Type B pancreatic cell (in vitro differentiated cells): ENCODE measurements around the gene RGS1. TPM values are rescaled to one million over a fixed set of nuclear protein-coding genes. Genes with fewer than 3 reads are reported as not detected.

Experiments used
- DNase-seq: peaks from one replicate; pipeline ENCODE4 v3.0.0; 2021; ENCODE audit warnings: mixed read lengths; ENCODE audit not compliant: unreplicated experiment; ENCODE audit errors: extremely low spot score
- H3K27ac Mint-ChIP-seq: 2 replicates; pipeline ENCODE4 v1.8.0; 2021; ENCODE audit warnings: mild to moderate bottlenecking, mixed read lengths
- H3K27me3 Mint-ChIP-seq: 2 replicates; pipeline ENCODE4 v1.8.0; 2021; ENCODE audit warnings: mixed read lengths
- H3K36me3 Mint-ChIP-seq: 2 replicates; pipeline ENCODE4 v1.8.0; 2021; ENCODE audit warnings: mixed read lengths
- H3K4me1 Mint-ChIP-seq: one replicate; pipeline ENCODE4 v1.8.0; 2021; ENCODE audit warnings: mixed read lengths; ENCODE audit not compliant: unreplicated experiment
- H3K4me3 Mint-ChIP-seq: 2 replicates; pipeline ENCODE4 v1.8.0; 2021; ENCODE audit warnings: mild to moderate bottlenecking, mixed read lengths
- H3K9me3 Mint-ChIP-seq: 2 replicates; pipeline ENCODE4 v1.8.0; 2021; ENCODE audit warnings: mixed read lengths
- total RNA-seq: library from RNA; stranded (reverse); gene quantifications from 2 replicates; pipeline ENCODE4 v1.2.1, GENCODE V29; 2021; ENCODE audit warnings: low replicate concordance
- TF ChIP-seq, protein P1 (sequence below): fragments of 200-600 bp; sonication (generic); conservative IDR thresholded peaks from 2 replicates; pipeline ENCODE4 v1.5.0; 2021; ENCODE audit warnings: antibody characterized with exemption, mild to moderate bottlenecking

Gene RGS1
- total RNA-seq, 1 donor from 2014 or later, result 1.1 TPM

DNA sequence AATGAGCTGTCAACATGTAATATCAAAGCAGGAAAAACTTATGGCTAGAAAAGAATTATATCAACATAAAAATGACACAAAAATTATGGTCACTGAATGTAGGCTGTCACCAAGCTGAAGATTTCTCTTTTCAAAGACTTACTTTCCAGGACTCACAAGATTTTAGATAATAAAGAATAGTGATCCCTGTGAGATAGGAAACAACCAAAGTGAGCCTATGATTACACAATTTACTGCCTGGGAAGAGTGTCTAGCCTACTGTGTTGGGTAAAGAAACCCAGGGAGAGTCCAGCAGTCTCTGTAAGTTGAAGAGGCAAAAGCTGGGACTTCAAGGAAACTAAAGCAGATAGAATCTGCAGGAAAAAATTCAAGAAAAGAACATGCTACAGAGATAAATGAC, 20.2 kb upstream of the RGS1 start:
- TF ChIP-seq, protein P1, sequence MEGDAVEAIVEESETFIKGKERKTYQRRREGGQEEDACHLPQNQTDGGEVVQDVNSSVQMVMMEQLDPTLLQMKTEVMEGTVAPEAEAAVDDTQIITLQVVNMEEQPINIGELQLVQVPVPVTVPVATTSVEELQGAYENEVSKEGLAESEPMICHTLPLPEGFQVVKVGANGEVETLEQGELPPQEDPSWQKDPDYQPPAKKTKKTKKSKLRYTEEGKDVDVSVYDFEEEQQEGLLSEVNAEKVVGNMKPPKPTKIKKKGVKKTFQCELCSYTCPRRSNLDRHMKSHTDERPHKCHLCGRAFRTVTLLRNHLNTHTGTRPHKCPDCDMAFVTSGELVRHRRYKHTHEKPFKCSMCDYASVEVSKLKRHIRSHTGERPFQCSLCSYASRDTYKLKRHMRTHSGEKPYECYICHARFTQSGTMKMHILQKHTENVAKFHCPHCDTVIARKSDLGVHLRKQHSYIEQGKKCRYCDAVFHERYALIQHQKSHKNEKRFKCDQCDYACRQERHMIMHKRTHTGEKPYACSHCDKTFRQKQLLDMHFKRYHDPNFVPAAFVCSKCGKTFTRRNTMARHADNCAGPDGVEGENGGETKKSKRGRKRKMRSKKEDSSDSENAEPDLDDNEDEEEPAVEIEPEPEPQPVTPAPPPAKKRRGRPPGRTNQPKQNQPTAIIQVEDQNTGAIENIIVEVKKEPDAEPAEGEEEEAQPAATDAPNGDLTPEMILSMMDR, result no peak
- H3K27ac Mint-ChIP-seq, result no peak overlapping the region
- no peaks in the 10 kb centered on the region for H3K9me3 Mint-ChIP-seq
- H3K36me3 Mint-ChIP-seq, result no peaks in the 10 kb centered on the region
- no peak overlapping the region for H3K4me3 Mint-ChIP-seq
- no peak for DNase-seq
- H3K27me3 Mint-ChIP-seq, result no peaks in the 10 kb centered on the region
- no peaks in the 10 kb centered on the region for H3K4me1 Mint-ChIP-seq

DNA sequence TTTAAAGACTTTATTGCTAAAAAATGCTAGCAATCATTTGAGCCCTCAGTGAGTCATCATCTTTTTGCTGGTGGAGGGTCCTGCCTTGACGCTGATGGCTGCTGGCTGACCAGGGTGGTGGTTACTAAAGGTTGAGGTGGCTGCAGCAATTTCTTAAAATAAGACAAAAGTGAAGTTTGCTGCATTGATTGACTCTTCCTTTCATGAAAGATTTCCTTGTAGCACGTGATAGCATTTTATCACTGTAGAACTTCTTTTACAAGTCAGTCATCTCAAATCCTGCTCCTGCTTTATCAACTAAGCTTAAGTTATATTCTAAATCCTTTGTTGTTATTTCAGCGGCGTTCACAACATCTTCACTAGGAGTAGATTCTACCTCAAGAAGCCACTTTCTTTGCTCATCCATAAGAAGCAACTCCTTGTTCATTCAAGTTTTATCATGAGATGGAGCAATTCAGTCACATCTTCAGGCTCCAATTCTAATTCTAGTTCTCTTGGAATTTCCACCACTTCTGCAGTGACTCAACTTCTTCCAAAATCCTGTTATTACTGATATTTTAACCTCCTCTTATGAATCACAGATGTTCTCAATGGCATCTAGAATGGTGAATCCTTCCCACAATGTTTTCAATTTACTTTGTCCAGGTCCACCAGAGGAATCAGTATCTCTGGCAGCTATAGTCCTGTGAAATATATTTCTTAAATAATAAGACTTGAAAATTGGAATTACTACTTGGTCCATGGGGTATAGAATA, 17.6 kb upstream of the RGS1 start:
- TF ChIP-seq, protein P1, result no peak
- H3K27me3 Mint-ChIP-seq, result no peaks in the 10 kb centered on the region
- no peak overlapping the region for H3K27ac Mint-ChIP-seq
- H3K4me1 Mint-ChIP-seq, result no peaks in the 10 kb centered on the region
- H3K4me3 Mint-ChIP-seq, result no peak overlapping the region
- no peaks in the 10 kb centered on the region for H3K36me3 Mint-ChIP-seq
- no peaks in the 10 kb centered on the region for H3K9me3 Mint-ChIP-seq
- no peak for DNase-seq

DNA sequence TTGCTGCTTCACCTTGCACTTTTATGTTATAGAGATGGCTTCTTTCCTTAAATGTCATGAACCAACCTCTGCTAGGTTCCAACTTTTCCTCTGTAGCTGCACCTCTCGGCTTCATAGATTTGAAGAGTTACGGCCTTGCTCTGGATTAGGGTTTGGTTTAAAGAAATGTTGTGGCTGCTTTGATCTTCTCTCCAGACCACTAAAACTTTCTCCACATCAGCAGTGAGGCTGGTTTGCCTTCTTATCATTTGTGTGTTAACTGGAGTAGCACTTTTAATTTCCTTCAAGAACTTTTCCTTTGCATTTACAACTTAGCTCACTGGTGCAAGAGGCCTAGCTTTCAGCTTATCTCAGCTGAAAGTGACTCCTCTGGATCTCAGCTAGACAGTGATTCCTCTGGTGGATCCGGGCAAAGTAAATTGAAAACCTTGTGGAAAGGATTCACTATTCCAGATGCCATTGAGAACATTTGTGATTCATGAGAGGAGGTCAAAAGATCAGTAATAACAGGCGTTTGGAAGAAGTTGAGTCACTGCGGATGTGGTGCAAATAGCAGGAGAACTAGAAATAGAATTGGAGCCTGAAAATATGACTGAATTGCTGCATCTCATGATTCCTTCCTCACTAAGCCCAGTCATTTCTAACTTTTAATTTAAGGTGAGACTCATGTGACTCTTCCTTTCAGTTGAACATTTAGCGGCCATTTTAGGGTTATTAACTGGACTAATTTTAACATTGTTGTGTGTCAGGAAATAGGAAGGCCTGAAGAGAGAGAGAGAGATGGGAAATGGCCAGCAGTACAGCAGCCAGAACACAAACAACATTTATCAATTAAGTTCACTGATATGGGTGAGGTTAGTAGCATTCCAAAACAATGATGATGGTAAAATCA, 16.2 kb upstream of the RGS1 start:
- no peaks in the 10 kb centered on the region for H3K36me3 Mint-ChIP-seq
- peaks cover 5% of the 10 kb centered on the region for H3K4me1 Mint-ChIP-seq
- no peak overlapping the region for H3K27ac Mint-ChIP-seq
- no peak overlapping the region for H3K4me3 Mint-ChIP-seq
- H3K9me3 Mint-ChIP-seq, result no peaks in the 10 kb centered on the region
- H3K27me3 Mint-ChIP-seq, result no peaks in the 10 kb centered on the region
- no peak for DNase-seq
- TF ChIP-seq, protein P1, result no peak

DNA sequence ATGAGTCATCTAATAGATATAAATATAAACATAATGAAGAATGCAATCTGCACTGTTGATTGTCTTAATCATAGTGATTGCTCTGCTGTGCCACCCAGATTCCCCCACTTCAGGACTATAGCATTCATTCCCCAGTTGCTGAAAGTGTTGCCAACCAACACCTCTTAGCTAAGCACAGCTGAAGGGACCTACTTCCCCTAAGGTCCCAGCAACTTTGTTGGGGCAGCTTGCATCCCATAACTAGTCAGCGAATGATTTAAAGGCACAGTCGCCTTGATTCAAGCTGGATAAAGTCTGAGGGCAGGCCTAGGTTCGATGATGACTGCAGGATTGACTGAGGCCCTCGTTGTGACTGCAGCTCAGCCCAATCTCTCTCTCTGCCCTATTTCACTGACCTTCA, 14.3 kb upstream of the RGS1 start:
- H3K4me1 Mint-ChIP-seq, result peaks cover 11% of the 10 kb centered on the region
- H3K27me3 Mint-ChIP-seq, result no peaks in the 10 kb centered on the region
- H3K9me3 Mint-ChIP-seq, result no peaks in the 10 kb centered on the region
- DNase-seq, result no peak
- TF ChIP-seq, protein P1, result no peak
- H3K4me3 Mint-ChIP-seq, result no peak overlapping the region
- no peaks in the 10 kb centered on the region for H3K36me3 Mint-ChIP-seq
- no peak overlapping the region for H3K27ac Mint-ChIP-seq

DNA sequence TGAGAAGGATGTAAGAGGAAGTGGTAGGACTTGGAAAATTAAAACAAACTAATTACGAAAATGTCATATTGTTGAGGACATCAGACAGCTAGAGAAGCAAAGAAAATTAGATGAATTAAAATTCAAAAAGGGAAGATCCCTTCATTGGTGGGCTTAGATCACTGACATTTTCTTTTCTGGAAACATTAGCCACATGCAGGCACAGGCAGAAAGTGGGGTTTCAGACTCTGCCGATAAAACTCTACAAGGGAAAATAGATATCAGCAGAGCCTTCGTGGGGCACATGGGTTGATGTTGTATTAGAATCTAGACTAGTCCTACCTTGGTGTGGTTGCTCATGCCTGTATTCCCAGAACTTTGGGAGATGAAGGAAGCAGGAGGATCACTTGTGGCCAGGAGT, 12.4 kb upstream of the RGS1 start:
- Mint-ChIP-seq H3K27me3 (no peaks in the 10 kb centered on the region), H3K4me1 (peaks cover 11% of the 10 kb centered on the region), H3K9me3 (no peaks in the 10 kb centered on the region), H3K4me3 (no peak overlapping the region), H3K36me3 (no peaks in the 10 kb centered on the region), H3K27ac (no peak overlapping the region)
- TF ChIP-seq, protein P1, result no peak
- no peak for DNase-seq
